Hematopoietic multipotent progenitor cell treated with erythropoietin and hydrocortisone succinate and interleukin-3 and kit ligand, for 4 days (in vitro differentiated cells): Measurements from ENCODE around the gene RFTN1.

Experiments
- DNase-seq: peaks from one replicate; pipeline ENCODE4 v3.0.0-alpha.2; 2015

Gene RFTN1

DNA sequence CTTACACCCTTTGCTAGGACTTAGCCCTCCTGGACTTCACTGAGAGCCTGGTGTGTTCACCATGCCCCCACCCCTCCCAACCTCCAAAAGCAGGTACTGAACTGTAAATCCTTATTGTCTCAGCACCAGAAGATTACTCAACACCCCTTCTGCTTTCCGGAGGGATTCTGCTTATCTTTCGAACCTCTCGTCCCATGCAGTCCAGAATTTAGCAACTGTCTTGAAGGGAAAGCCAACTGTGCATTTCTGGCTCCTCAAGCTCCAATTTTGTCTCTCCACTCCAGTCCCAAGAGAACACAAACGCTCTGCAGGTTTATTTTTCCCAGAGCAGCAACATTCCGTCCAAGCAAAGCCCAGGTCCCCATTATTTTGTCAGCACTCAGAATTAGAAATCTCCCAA lies 49.6 kb downstream of the RFTN1 start:
- DNase-seq: no peak

DNA sequence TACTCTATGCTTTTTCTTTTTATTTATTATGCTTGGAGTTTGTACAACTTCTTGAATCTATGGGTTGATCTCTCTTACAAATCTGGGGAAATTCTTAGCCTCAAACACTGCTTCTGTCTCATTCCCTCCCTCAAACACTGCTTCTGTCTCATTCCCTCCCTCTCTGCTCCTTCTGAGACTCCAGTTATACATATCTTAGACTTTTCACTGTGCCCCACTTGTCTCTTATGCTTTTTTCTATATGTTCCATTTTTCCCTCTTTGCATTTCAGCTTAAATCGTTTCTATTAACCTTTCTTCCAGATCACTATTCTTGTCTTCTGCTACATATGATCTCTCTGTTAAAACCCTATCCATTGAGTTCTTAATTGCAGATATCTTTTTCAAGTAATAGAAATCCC lies 50.4 kb downstream of the RFTN1 start:
- DNase-seq: no peak

GRCh38 chr3:16462679-16463078 lies 50.8 kb downstream of the RFTN1 start:
- peak; percentile 64 for DNase-seq

DNA sequence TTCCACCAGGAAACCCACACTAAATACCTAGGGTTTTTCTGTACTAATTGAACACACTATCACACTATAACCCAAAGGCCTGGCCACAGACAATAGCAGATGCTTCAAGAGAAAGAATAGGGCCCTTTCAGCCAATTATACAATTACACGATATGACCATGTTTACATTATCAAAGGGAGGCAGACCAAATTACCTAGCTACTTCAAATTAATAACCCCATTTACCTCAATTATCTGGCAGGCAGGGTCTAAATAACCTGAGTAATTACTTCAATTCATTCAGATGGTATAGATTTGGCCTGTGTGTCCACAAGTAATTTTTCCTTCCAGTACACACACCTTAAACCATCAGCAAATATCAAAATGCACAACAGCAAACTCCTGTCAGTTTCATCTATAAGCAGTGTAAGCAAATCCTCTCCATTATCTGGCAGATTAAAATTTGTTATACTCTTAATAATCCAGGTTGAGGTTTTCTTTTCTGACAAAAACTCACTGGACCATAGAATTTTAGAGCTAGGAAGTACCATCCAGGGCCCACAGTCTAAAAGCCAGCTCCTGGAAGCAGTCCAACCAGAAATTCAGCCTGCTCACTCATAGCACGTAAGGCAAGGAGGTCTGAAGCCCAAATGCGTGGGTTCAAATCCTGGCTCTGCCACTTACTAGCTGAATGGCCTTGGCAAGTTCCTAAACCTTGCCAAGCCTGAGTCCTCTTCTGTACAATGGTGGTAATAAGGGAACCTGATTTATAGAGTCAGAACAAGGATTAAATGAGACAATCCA lies 51.8 kb downstream of the RFTN1 start:
- DNase-seq: no peak

DNA sequence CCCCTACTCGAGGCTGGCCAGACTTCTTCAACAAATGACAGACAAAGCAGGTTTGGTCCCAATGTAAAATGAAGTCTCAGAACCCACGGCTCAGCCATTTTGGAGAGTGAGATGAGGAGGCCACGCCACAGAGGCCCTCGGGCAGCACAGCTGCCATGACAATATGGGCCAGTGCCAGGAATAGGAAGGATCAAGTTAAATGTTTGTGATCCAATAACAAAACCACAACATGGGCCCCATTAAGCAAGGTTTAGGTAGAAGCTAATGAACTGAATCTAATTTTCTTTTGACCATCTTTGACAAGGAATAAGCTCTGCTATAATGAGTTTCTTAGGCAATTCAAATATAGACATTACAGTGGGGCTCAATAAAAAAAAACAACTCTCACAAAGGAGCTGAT lies 52.6 kb downstream of the RFTN1 start:
- DNase-seq: no peak

- DNase-seq: no peak
Measured at GRCh38 chr3:16460273-16460672, 53.2 kb downstream of the RFTN1 start.

DNA sequence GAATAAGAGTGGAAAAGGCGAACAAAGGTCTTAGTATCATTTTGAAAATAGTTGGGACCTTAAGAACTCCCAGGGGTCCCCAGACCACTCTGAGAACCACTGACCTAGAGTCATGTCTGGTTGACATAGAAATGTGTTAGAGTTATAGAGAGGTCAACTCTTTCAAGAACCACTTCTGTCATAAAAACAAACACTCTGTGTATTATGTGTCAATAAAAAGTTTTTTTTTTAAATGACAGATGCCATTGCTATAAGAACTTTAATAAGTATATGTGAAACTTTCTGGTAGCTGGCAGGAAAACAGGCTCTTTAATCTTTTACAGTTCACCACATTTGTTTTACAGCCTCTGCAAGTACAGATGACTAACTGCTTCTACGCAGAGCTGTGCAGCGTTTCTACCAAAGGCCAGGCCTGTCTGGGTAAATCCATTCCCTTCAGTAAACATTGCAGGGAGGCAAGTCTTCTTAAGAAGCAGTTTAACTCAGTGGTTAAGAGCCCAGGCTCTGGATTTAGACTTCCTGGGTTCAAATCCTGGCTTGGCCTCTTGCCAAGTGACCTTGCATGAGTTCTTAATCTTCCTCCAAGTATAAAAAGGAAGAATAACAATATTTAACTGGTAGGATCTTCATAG lies 56.6 kb downstream of the RFTN1 start:
- DNase-seq: no peak

DNA sequence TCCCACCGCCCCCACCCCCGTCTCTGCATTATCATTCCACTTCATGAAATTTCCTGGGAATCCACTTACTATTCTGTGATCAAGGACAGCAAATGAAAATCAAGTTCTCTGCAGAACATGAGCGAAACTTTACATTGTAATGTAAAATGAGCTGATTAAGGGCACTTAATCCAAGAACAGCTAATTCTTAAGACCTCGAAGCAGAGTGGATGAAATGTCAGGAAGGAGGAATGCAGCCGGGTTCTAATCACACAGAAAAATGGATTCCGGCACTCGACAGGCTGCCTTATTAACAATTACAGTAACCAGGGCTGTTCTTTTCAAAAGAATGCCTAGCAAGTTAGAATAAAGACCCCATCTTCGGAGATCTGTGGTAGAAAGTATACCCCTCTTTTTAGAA lies 57.5 kb downstream of the RFTN1 start:
- no peak for DNase-seq

DNA sequence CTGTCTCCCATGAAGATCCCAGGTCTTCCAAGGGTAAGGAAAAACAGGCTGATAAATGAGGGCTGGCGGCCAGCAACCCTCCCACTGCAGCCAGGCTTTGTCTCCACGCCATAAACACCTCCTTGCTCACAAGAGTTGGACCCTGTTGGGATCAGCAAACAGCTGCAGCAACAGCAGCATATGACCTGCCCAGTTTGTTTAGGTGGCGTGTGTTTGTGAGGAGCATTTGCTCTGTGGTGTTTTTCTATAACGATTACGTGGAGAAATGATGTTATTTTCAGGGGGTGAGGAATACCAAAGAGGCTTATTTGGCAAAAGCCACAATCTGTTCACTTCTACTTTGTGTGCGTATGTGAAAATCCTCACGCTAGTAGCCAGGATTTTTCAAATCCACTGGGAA lies 58.5 kb downstream of the RFTN1 start:
- DNase-seq: no peak

- no peak for DNase-seq
Measured at GRCh38 chr3:16452261-16452660, 61.2 kb downstream of the RFTN1 start.

- DNase-seq: no peak
Measured at GRCh38 chr3:16449369-16449768, 64.1 kb downstream of the RFTN1 start.

DNA sequence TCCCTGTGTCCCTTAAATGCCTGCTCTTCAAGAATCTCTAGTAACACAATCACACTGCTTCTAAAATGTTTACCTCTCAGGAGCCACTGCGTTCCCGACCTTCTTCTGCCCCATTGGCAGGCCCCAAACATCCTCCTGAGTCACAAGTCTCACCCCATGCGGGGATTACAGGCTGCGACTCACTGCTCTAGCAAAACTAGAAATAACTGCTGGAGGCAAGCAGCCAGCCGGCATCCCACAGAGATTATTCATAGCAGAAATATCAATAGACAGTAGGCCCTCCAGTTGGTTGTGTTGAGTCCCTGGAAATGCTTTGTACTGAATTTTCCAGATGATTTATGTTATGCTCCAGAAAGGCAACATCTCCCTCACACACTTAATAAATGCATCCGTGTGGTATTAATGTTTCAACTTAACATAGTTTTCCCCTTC lies 64.8 kb downstream of the RFTN1 start:
- DNase-seq: no peak

GRCh38 chr3:16447135-16447534 lies 66.4 kb downstream of the RFTN1 start:
- DNase-seq: no peak

DNA sequence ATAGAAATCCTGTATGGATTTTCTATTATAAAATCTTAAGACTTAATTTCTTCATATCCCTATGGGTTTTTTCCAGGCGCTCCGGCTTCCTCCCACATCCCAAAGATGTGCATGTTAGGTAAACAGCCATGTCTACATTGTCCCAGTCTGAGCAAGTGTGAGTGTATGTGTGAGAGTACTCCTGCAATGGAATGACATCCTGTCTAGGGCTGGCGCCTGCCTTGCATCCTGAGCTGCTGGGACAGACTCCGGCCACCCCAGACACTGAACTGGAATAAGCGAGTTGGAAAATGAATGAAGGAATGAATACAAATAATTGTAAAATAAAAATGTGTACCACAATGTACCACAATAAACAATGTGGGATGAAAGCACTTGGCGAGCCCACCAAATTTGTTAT lies 69.2 kb downstream of the RFTN1 start:
- DNase-seq: no peak

- DNase-seq: no peak
Measured at GRCh38 chr3:16442730-16443129, 70.8 kb downstream of the RFTN1 start.

DNA sequence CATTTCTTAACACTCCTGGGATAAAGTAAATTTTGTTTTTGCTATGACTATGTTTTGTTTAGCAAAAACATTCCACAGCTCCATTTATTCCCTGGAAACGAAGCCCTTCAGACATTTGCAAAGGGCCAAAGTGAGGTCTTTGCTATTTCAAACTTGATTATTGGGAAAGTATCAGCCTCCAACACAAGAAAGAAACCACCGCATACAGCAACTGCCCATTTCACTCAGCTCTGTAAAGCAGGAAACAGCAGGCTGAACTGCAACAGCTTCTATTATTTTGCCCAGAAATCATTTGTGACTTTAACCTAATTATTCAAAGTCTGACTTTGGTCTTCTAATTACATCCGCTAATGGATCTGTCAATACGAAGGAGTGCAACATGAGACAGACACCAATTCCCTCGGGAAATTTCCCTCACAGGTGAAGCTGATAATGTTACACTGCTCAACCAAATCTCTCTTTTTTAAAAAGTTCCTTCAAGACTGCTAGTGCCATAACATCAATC lies 72.1 kb downstream of the RFTN1 start:
- DNase-seq: peak; percentile 43

DNA sequence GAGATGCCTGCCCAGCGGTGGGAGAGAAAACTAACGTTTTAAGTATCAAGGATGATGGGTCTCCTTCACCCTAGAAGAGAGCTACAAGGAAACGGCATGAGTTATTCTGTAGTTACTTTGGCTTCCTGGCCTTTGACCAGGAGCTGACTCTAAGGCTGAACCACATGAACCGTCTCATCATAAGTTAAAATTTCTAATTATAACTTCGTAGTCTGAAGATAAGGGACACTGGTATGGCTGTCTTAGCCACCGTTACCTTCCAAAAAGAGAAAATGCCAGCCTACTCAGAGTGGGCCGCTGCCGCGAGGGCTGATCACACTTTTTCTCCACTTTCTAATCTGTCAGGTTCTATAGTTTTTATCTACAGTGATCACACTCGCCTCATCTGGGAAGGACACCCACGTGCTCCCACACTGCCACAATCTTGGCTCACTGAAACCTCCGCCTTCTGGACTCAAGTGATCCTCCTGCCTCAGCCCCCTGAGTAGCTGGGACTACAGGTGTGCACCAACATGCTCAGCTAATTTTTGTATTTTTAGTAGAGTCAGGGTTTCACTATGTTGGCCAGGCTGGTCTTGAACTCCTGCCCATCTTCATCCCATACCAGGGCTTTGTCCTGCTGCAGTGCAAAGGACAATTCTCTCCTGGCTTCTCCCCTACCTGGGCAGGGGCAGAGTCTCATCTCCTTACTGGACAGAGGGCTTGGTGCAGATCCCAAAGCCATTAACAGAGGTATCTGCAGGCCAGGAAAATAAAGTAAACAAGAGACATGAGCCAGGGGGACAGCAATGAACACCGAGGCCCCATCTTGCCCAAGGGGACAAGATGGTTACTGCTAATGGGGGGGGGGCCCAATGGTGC lies 73.4 kb downstream of the RFTN1 start:
- peak; percentile 8 for DNase-seq

DNA sequence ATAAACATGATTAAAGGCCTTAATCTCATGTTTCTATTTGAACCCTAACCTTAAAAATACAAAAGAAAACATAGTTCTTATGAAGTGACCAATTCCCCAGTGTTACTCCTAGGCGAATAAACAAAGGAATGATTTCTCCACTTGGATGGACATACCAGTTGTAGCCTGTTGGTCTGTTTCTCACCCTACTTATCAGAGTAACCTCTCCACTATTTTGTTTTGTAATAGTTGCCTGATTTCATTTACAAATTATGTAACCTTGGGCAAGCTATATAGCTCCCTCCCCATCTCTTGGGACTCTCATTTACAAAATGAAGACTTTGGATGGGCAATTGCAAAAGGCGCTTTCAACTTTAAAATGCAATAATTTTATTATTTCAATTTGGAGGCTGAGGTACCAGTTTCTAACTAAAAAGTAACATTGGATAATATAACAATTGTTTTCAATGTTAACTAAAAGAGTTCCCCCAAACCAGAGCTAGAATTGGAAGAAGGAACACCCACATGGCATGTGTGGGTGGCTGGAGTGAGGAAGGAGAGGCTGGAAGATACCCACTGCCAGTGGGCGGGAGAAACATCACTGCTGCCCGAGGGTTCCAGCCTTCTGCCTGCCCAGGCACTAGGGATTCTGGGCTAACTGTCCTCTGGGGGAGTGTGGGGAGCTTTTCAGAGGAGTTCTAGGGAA lies 74.2 kb downstream of the RFTN1 start:
- no peak for DNase-seq

DNA sequence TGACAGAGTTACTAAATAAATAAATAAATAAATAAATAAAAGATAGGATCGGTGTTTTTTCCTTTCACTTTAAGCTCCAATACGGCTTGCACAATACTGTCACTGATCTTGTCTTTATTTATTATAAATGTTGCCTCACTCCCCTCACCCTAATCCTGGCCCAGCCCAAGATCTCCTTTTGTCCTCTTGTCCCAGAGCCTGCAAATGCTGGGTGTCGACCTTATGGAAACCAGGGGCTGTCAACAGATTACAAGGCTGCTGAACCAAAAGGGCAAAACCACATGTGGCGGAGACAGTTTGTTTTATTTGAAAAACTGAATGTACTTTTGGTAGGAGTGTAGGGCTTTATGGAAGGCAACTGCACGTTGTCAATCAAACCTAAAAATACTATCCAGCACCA lies 75.9 kb downstream of the RFTN1 start:
- DNase-seq: peak; percentile 79

- DNase-seq: no peak
Measured at GRCh38 chr3:16433701-16434151, 79.8 kb downstream of the RFTN1 start.

DNA sequence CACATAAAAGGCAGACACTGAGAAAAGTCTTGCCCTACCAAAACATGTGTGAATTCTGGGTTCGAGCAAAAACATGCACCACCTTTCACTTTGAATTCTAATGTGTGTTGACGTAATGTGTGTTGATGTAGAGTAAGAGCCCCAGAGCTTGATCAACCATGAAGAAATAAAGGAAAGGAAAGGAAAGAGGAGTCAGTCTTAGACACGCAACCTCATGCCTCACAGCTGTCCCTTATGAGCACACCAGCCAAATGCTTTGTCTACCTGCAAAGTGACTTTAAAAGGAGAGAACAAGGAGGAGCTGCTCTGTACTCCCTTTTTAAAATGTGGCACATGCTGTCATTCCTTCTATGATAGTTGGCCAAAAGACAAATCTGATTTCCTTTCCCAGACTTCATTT lies 80.8 kb downstream of the RFTN1 start:
- DNase-seq: no peak

- DNase-seq: no peak
Measured at GRCh38 chr3:16430717-16431630, 82.5 kb downstream of the RFTN1 start.
